Naive thymus-derived CD4-positive, alpha-beta T cell (primary cell): ENCODE results near the gene PRKD1. TPM values are rescaled to one million over a fixed set of nuclear protein-coding genes. Genes with fewer than 3 reads are reported as not detected.

Experiments used
- ATAC-seq: fragments of 150-1000 bp; cut with Tn5 transposase; 2 replicates; pipeline ENCODE4 v1.10.0; 2021; ENCODE audit warnings: mild to moderate bottlenecking, moderate library complexity
- CTCF ChIA-PET: fragments of 350-600 bp; sonication (Branson Sonifier 250); formaldehyde crosslinking; loops from one replicate; lab custom pipeline; 2021; ENCODE audit warnings: antibody characterized with exemption; lab: Charles Lee
- POLR2A ChIA-PET: fragments of 350-600 bp; sonication (Branson Sonifier 250); formaldehyde crosslinking; loops from one replicate; lab custom pipeline; 2021; ENCODE audit warnings: antibody characterized with exemption, inconsistent platforms; lab: Charles Lee
- DNase-seq, 9 donors: peaks; one replicate each; pipeline versions ENCODE4 v3.0.0 to v3.0.0-alpha.2; 2020 to 2022; ENCODE audit warnings: mixed read lengths in 1 of 9
- H3K27ac ChIP-seq: one replicate; pipeline ENCODE4 v1.7.0; 2013; ENCODE audit warnings: mild to moderate bottlenecking, low read depth, low read length, moderate library complexity
- H3K27me3 ChIP-seq, 2 donors: one replicate each; pipeline ENCODE4 v1.7.0; 2013; ENCODE audit warnings: low read length in 2 of 2, mild to moderate bottlenecking in 2 of 2, moderate library complexity in 2 of 2; ENCODE audit not compliant: control insufficient read depth in 2 of 2, insufficient read depth in 2 of 2
- H3K36me3 ChIP-seq, 3 experiments: 1 replicate in 2 of 3; 2 replicates in 1 of 3; pipeline ENCODE4 v1.7.0; 2013; ENCODE audit warnings: low read length in 3 of 3, mild to moderate bottlenecking in 3 of 3, moderate library complexity in 1 of 3; ENCODE audit not compliant: insufficient read depth in 3 of 3, control insufficient read depth in 2 of 3
- H3K4me1 ChIP-seq, 2 donors: one replicate each; pipeline ENCODE4 v1.7.0; 2013; ENCODE audit warnings: low read length in 2 of 2, mild to moderate bottlenecking in 2 of 2, moderate library complexity in 1 of 2; ENCODE audit not compliant: control insufficient read depth in 2 of 2, insufficient read depth in 2 of 2
- H3K4me3 ChIP-seq: 2 replicates; pipeline ENCODE4 v1.7.0; 2013; ENCODE audit warnings: mild to moderate bottlenecking, low read length
- H3K9me3 ChIP-seq, 3 experiments: 1 replicate in 2 of 3; 2 replicates in 1 of 3; pipeline ENCODE4 v1.7.0; 2013; ENCODE audit warnings: low read length in 3 of 3; ENCODE audit not compliant: control insufficient read depth in 2 of 3
- H3K27ac Mint-ChIP-seq, 9 donors: one replicate each; pipeline ENCODE4 v1.8.0; 2020 to 2022; ENCODE audit warnings: mixed read lengths in 9 of 9, mild to moderate bottlenecking in 8 of 9, moderate library complexity in 5 of 9, inconsistent platforms in 2 of 9
- H3K27me3 Mint-ChIP-seq, 5 donors: one replicate each; pipeline ENCODE4 v1.8.0; 2021 to 2022; ENCODE audit warnings: mixed read lengths in 5 of 5, mild to moderate bottlenecking in 1 of 5
- H3K36me3 Mint-ChIP-seq, 5 donors: one replicate each; pipeline ENCODE4 v1.8.0; 2020 to 2022; ENCODE audit warnings: mixed read lengths in 5 of 5, mild to moderate bottlenecking in 3 of 5, inconsistent platforms in 1 of 5
- H3K4me1 Mint-ChIP-seq, 7 donors: one replicate each; pipeline ENCODE4 v1.8.0; 2020 to 2022; ENCODE audit warnings: mixed read lengths in 7 of 7, mild to moderate bottlenecking in 3 of 7, inconsistent platforms in 1 of 7
- H3K4me3 Mint-ChIP-seq, 10 donors: one replicate each; pipeline ENCODE4 v1.8.0; 2020 to 2022; ENCODE audit warnings: mild to moderate bottlenecking in 10 of 10, mixed read lengths in 10 of 10, moderate library complexity in 6 of 10, inconsistent platforms in 2 of 10
- H3K9me3 Mint-ChIP-seq, 11 donors: one replicate each; pipeline ENCODE4 v1.8.0; 2020 to 2022; ENCODE audit warnings: mixed read lengths in 11 of 11, mild to moderate bottlenecking in 4 of 11, inconsistent platforms in 1 of 11, moderate library complexity in 1 of 11
- intact Hi-C, 2 donors: fragments of 100-400 bp; cut with micrococcal nuclease; formaldehyde crosslinking; loops; one replicate each; pipeline ENCODE4 v1.15.1; 2023
- polyA plus RNA-seq, 2 donors: library from polyadenylated mRNA; unstranded; fragments of 300-500 nt; fragmentation: Illumina TruSeq; gene quantifications; one replicate each; pipeline ENCODE4 v1.2.3, GENCODE V29; 2021
- total RNA-seq, 6 experiments: library from RNA in 5 of 6; stranded (reverse) in 5 of 6; gene quantifications; 1 replicate in 5 of 6; 2 replicates in 1 of 6; pipeline ENCODE4 v1.2.3 and lab custom pipeline; 2021 to 2026

The PRKD1 gene
- total and polyA plus RNA-seq, 7 experiments from 2014 or later = not detected

DNA sequence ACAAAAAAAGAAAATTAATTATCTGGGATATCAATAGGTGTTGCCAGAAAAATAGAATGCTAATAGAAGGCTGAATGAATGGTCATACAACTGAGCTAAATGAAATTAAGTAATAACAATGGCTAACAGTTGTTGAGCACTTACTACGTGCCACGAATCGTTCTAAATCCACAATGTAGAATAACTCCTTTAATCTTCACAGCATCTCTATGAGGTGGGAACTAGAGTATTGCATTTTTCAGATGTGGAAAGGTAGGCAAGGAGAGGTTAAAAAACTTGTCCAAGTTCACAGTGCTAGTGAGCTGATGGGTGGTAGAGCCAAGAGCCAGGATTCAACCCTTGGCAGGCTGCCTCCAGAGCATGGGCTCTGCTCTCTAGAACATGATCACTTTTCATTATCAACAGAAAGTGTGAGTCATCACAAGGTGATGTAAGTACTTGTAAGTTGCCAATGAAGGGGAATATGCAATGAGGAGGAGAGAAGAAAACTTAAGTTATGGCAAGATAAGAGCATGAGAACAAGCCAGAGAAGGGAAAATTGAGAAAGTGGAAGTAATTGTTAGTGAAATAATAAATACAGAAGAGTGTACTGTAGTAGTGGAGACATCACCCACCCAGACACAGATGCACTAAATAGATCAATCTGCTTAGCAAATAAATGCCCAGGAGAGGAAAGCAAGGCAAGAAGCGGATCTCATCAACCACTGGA, 122.1 kb downstream of the PRKD1 start:
- no peaks in the 10 kb centered on the region for H3K4me1 Mint-ChIP-seq
- Histone ChIP-seq H3K9me3 (no peaks in the 10 kb centered on the region), H3K36me3 (no peaks in the 10 kb centered on the region), H3K4me3 (no peak overlapping the region), H3K27me3 (no peaks in the 10 kb centered on the region), H3K4me1 (no peaks in the 10 kb centered on the region), H3K27ac (no peak overlapping the region)
- POLR2A ChIA-PET = no interaction called here
- H3K4me3 Mint-ChIP-seq = no peak overlapping the region
- intact Hi-C loops = no loop called here
- H3K27ac Mint-ChIP-seq = no peak overlapping the region
- ATAC-seq (no peak), DNase-seq (no peak)
- no peaks in the 10 kb centered on the region for H3K27me3 Mint-ChIP-seq
- CTCF ChIA-PET = no interaction called here
- no peaks in the 10 kb centered on the region for H3K36me3 Mint-ChIP-seq
- peaks cover 0 to 12% (median 5%) of the 10 kb centered on the region in 11 donors for H3K9me3 Mint-ChIP-seq

DNA sequence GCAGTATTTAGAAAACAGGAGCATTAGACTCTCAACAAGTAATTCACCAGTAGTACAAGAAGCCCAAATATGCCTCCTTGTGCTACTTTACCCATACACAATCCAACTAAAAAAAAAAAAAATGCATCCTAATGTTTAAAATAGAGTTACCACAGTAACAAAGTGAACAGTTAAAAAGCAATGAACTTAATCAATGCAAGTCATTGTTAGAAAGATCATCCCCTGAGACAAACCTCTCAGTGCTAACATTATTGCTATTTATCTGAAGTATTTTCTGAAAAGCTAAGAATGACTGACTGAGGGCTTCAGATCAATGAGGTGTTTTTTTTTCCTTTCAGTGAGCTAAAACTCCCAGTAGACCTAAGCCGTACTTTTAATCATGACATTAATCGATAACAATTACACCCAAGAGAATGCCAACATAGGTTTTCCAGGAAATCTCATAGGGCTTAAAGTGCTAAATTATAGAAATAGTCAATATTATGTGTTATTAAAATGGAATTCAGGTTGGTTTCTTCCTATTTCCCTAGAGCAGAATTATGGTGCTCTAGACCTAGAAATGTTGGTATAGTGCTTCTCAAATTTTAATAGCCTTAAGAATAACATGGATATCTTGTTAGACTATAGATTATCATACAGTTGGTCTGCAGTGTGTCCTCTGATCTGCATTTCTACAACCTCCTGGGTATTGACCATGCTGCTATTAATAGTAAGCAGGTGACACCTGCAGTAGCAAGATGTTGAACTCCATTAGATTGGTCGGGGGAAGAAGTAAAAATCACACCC, 123.0 kb downstream of the PRKD1 start:
- no peak overlapping the region for H3K27ac ChIP-seq
- Mint-ChIP-seq H3K9me3 (peaks cover 0 to 12% (median 4%) of the 10 kb centered on the region in 11 donors), H3K27me3 (no peaks in the 10 kb centered on the region), H3K27ac (no peak overlapping the region), H3K4me1 (no peaks in the 10 kb centered on the region), H3K36me3 (no peaks in the 10 kb centered on the region), H3K4me3 (no peak overlapping the region)
- no peak overlapping the region for H3K4me3 ChIP-seq
- no peaks in the 10 kb centered on the region for H3K9me3 ChIP-seq
- no peaks in the 10 kb centered on the region for H3K4me1 ChIP-seq
- H3K27me3 ChIP-seq = no peaks in the 10 kb centered on the region
- POLR2A ChIA-PET = no interaction called here
- CTCF ChIA-PET = no interaction called here
- intact Hi-C loops = no loop called here
- no peaks in the 10 kb centered on the region for H3K36me3 ChIP-seq
- DNase-seq (no peak), ATAC-seq (no peak)

DNA sequence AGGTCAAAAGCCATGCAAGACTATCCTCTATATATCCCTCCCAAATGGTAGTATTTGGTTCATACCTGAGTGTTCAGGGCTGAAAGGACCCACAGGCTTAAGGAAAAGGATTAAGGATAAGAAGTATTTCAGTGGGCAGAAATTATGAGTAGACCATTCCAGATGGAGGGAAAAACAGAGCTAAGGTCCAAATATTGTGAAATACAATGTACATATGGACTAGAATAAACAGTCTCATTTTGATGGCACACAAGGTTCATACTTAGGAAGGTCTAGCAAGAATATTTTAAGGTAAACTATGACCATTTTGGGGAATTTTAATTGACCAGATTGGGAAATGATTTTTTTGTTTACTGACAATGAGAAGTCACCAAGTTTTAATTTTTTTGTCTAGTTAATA, 124.6 kb downstream of the PRKD1 start:
- ATAC-seq (no peak), DNase-seq (no peak)
- Histone ChIP-seq H3K27me3 (no peaks in the 10 kb centered on the region), H3K27ac (no peak overlapping the region), H3K36me3 (no peaks in the 10 kb centered on the region), H3K4me3 (no peak overlapping the region), H3K9me3 (no peaks in the 10 kb centered on the region), H3K4me1 (no peaks in the 10 kb centered on the region)
- ChIA-PET POLR2A (no interaction called here), CTCF (no interaction called here)
- H3K27me3 Mint-ChIP-seq = no peaks in the 10 kb centered on the region
- no peaks in the 10 kb centered on the region for H3K36me3 Mint-ChIP-seq
- H3K4me3 Mint-ChIP-seq = no peak overlapping the region
- H3K9me3 Mint-ChIP-seq = peaks cover 0 to 10% (median 4%) of the 10 kb centered on the region in 11 donors
- H3K4me1 Mint-ChIP-seq = no peaks in the 10 kb centered on the region
- intact Hi-C loops = no loop called here
- no peak overlapping the region for H3K27ac Mint-ChIP-seq

DNA sequence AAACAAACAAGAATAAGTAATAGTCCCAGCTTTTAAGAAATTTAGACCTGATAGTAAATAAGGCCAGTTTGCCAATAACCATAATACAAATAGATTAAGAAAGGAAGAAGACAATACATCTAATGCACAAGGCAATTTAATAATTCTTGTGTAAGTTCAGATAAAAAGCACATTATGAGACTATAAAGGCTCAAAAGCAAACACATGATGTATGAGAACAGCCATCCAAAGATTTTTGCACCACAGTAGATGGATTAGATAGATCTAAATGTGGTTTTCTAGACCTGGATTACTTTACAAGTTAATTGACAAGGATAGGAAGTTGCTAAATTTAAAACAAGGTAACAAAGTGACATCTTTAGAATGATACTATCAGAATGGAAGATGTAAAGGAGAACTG, 125.4 kb downstream of the PRKD1 start:
- H3K4me3 ChIP-seq = no peak overlapping the region
- no peaks in the 10 kb centered on the region for H3K4me1 ChIP-seq
- no peak for DNase-seq
- no peak for ATAC-seq
- ChIA-PET POLR2A (no interaction called here), CTCF (no interaction called here)
- no peaks in the 10 kb centered on the region for H3K27me3 ChIP-seq
- no peaks in the 10 kb centered on the region for H3K27me3 Mint-ChIP-seq
- H3K4me3 Mint-ChIP-seq = no peak overlapping the region
- H3K9me3 ChIP-seq = no peaks in the 10 kb centered on the region
- no peak overlapping the region for H3K27ac ChIP-seq
- no peaks in the 10 kb centered on the region for H3K36me3 ChIP-seq
- peaks cover 0 to 10% (median 4%) of the 10 kb centered on the region in 11 donors for H3K9me3 Mint-ChIP-seq
- no peaks in the 10 kb centered on the region for H3K4me1 Mint-ChIP-seq
- no peaks in the 10 kb centered on the region for H3K36me3 Mint-ChIP-seq
- no peak overlapping the region for H3K27ac Mint-ChIP-seq
- intact Hi-C loops = no loop called here

DNA sequence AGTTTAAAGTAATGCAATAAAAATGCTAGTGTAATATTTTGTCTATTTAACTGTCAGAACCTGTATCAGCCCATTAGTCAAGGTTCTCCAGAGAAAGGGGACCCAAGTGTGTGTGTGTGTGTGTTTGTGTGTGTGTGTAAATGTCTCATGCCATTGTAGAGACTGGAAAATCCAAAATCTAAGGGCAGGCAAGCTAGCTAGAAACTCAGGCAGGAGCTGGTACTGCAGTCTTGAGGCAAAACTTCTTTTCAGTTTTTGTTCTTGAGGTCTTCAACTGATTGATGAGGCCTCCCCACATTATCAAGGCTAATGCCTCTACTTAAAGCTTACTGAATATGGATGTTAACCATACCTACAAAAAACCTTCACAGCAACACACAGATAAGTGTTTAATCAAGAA, 126.7 kb downstream of the PRKD1 start:
- Histone ChIP-seq H3K36me3 (no peaks in the 10 kb centered on the region), H3K9me3 (no peaks in the 10 kb centered on the region), H3K27ac (no peak overlapping the region), H3K4me1 (no peaks in the 10 kb centered on the region), H3K27me3 (no peaks in the 10 kb centered on the region), H3K4me3 (no peak overlapping the region)
- intact Hi-C loops = no loop called here
- H3K4me3 Mint-ChIP-seq = no peak overlapping the region
- H3K27ac Mint-ChIP-seq = no peak overlapping the region
- H3K27me3 Mint-ChIP-seq = no peaks in the 10 kb centered on the region
- ChIA-PET CTCF (no interaction called here), POLR2A (no interaction called here)
- ATAC-seq (no peak), DNase-seq (no peak)
- H3K9me3 Mint-ChIP-seq = peaks cover 0 to 14% (median 5%) of the 10 kb centered on the region in 11 donors
- no peaks in the 10 kb centered on the region for H3K4me1 Mint-ChIP-seq
- H3K36me3 Mint-ChIP-seq = no peaks in the 10 kb centered on the region

DNA sequence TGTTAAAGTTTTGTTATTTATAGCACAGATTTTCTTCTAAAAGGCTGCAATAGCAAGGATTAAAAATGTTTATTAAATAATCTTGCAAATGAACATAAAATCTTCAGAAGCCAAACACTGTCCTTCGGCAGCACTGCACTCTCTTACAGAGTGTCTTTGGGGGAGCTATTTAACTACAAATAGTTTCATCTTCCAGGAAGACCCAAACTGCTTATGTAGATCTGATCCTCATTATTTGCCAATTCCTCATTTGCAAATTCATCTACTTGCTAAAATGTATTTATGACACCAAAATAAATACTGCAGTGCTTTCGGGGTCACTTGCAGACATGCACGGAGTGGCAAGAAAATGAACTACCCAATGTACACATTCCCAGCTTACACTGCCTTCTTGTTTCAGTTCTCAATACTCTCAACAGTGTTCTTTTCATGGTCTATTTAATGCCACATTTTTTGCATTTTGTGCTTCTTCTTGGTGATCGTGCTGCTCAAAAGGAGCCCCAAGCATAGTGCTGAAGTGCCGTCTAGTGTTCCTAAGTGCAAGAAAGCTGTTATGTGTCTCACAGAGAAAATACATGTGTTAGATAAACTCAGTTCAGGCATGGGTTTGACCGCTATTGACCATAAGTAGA, 128.1 kb downstream of the PRKD1 start:
- DNase-seq (no peak), ATAC-seq (no peak)
- no peak overlapping the region for H3K27ac Mint-ChIP-seq
- H3K9me3 Mint-ChIP-seq = peaks cover 0 to 14% (median 3%) of the 10 kb centered on the region in 11 donors
- Histone ChIP-seq H3K27me3 (no peaks in the 10 kb centered on the region), H3K9me3 (no peaks in the 10 kb centered on the region), H3K4me1 (no peaks in the 10 kb centered on the region), H3K4me3 (no peak overlapping the region), H3K36me3 (no peaks in the 10 kb centered on the region), H3K27ac (no peak overlapping the region)
- no peaks in the 10 kb centered on the region for H3K36me3 Mint-ChIP-seq
- H3K4me3 Mint-ChIP-seq = no peak overlapping the region
- intact Hi-C loops = no loop called here
- no peaks in the 10 kb centered on the region for H3K4me1 Mint-ChIP-seq
- no peaks in the 10 kb centered on the region for H3K27me3 Mint-ChIP-seq
- ChIA-PET CTCF (no interaction called here), POLR2A (no interaction called here)
